ENCODE measurements around the gene IL2RG. TPM values are rescaled to one million over a fixed set of nuclear protein-coding genes. Genes with fewer than 3 reads are reported as not detected.

Gene IL2RG
- total and polyA plus RNA-seq, 2 experiments from 2014 or later, result 0.53 TPM; not detected in 1

DNA sequence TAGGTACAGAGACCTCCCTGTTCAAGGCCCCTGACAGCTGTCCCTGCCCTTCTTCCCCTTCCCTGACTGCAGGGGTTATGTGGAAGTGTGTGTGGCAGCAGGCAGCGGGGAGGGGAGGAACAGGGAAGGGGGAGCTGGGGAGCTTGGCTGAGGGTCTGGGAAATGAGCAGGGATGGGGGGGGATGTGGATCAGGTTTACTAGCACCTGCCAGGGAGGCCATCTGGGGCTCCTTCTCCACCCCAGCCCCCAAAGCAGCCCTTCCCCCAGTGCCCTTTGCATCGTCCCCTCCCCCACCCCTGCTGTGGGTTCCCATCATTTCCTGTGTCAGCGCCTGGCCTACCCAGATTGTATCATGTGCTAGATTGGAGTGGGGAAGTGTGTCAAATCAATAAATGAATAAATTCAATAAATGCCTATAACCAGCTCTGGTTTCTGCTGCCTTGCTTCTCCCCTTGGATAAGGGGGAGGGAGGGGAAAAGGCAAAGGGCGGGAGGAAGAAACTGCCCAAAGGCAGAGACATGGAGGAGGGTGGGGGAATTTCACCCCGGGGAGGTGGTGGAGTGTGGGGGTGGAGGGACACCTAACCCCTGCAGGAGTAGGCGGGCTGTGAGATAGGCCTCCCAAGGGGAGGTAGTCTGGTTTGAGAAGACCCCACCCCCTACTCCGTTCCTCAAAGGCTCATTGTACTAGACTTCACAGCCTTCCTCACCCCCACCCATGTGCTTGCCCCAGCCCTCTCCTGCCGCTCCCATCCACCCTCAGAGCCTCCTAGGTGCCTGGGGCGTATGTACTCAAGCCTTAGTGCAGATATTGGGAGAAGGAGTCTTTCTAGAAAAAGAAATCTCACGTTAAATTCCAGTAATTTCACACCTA lies 8.0 kb downstream of the IL2RG start:
- 37 to 60% methylated on average over 2 to 10 of the region's 10 CpGs for WGBS, 2 experiments (ENCODE audit: low coverage in 1 of 2, low lambda C conversion rate in 2 of 2, missing lambda C conversion rate in 2 of 2)
- H3K9me3 ChIP-seq (ENCODE audit: low read depth), result no peaks in the 10 kb centered on the region
- no peaks in the 10 kb centered on the region for H3K9me2 ChIP-seq (ENCODE audit: insufficient read depth)
- H3K9ac ChIP-seq, result no peak overlapping the region
- no peaks in the 10 kb centered on the region for H3K4me1 ChIP-seq (ENCODE audit: insufficient read depth)
- H3K36me3 ChIP-seq (ENCODE audit: low read depth), result no peaks in the 10 kb centered on the region
- peak; percentile 14 for DNase-seq
- H3K79me2 ChIP-seq (ENCODE audit: insufficient read depth), result no peaks in the 10 kb centered on the region
- in situ Hi-C loops (cut with MboI), result no loop called here
- no peak overlapping the region for H3K4me2 ChIP-seq (ENCODE audit: unreplicated experiment)
- no peaks in the 10 kb centered on the region for H3K27me3 ChIP-seq (replicated peaks; ENCODE audit: insufficient read depth)
- TF ChIP-seq EZH2phosphoT487 (IDR thresholded peaks at IDR 0.05; ENCODE audit: insufficient read depth, low read depth) (no peak), EZH2 (IDR thresholded peaks at IDR 0.05; ENCODE audit: insufficient read depth, poor library complexity, severe bottlenecking) (no peak)
- H3F3A ChIP-seq (ENCODE audit: insufficient read depth), result no peaks in the 10 kb centered on the region
- H2AFZ ChIP-seq, result no peak overlapping the region; the same call in 1 of the 2 replicates
- no peak overlapping the region for H3K4me3 ChIP-seq
- no peaks in the 10 kb centered on the region for H4K20me1 ChIP-seq (ENCODE audit: insufficient read depth)
- no peak overlapping the region for H3K27ac ChIP-seq

DNA sequence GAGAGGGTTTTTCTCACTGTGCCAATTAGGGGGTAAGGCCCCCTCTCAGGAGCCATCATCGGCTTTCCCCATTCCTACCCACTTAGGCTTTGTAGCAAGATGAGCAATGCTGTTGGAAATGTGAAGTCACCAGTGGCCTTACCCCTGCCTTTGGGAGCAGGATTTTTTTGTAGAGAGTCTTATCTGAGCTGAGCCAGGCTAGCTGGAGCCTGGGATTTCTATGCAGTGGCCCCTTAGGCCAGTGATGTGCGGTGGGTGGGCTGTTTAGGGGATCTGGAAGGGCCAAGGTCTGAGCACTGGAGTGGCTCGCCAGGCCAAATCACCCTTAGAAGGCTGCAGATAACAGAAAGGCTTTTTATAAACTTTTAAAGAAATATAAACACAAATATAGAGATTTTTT lies 9.1 kb downstream of the IL2RG start:
- in situ Hi-C loops (cut with MboI), result no loop called here
- 0 to 31% methylated on average over 1 to 3 of the region's 3 CpGs for WGBS, 2 experiments (ENCODE audit: low coverage in 1 of 2, low lambda C conversion rate in 2 of 2, missing lambda C conversion rate in 2 of 2)
- no peak overlapping the region for H3K9ac ChIP-seq

DNA sequence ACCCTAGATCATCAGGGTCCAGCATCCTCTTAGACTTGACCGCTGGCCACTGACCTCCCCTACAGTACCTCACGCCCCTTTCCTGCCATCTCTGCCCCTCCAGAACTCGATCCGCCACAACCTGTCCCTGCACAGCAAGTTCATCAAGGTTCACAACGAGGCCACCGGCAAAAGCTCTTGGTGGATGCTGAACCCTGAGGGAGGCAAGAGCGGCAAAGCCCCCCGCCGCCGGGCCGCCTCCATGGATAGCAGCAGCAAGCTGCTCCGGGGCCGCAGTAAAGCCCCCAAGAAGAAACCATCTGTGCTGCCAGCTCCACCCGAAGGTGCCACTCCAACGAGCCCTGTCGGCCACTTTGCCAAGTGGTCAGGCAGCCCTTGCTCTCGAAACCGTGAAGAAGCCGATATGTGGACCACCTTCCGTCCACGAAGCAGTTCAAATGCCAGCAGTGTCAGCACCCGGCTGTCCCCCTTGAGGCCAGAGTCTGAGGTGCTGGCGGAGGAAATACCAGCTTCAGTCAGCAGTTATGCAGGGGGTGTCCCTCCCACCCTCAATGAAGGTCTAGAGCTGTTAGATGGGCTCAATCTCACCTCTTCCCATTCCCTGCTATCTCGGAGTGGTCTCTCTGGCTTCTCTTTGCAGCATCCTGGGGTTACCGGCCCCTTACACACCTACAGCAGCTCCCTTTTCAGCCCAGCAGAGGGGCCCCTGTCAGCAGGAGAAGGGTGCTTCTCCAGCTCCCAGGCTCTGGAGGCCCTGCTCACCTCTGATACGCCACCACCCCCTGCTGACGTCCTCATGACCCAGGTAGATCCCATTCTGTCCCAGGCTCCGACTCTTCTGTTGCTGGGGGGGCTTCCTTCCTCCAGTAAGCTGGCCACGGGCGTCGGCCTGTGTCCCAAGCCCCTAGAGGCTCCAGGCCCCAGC lies 10.5 kb downstream of the IL2RG start:
- Histone ChIP-seq H3K79me2 (ENCODE audit: insufficient read depth) (no peaks in the 10 kb centered on the region), H3K27ac (no peak overlapping the region), H2AFZ (no peak overlapping the region), H3K9me3 (ENCODE audit: low read depth) (no peaks in the 10 kb centered on the region), H4K20me1 (ENCODE audit: insufficient read depth) (no peaks in the 10 kb centered on the region), H3K27me3 (replicated peaks; ENCODE audit: insufficient read depth) (no peaks in the 10 kb centered on the region), H3K4me2 (ENCODE audit: unreplicated experiment) (no peak overlapping the region), H3K4me1 (ENCODE audit: insufficient read depth) (no peaks in the 10 kb centered on the region), H3K36me3 (ENCODE audit: low read depth) (no peaks in the 10 kb centered on the region), H3K9ac (no peak overlapping the region), H3K9me2 (ENCODE audit: insufficient read depth) (no peaks in the 10 kb centered on the region), H3F3A (ENCODE audit: insufficient read depth) (no peaks in the 10 kb centered on the region), H3K4me3 (no peak overlapping the region)
- WGBS, 2 experiments (ENCODE audit: low coverage in 1 of 2, low lambda C conversion rate in 2 of 2, missing lambda C conversion rate in 2 of 2), result 83 to 89% methylated on average over 16 to 24 of the region's 31 CpGs
- in situ Hi-C loops (cut with MboI), result no loop called here
- no peak for DNase-seq
- no peak for TF ChIP-seq EZH2 (IDR thresholded peaks at IDR 0.05; ENCODE audit: insufficient read depth, poor library complexity, severe bottlenecking)
- no peak for TF ChIP-seq EZH2phosphoT487 (IDR thresholded peaks at IDR 0.05; ENCODE audit: insufficient read depth, low read depth)

More for the DNA sequence above, 9.1 kb downstream of the IL2RG start:
- Histone ChIP-seq H4K20me1 (ENCODE audit: insufficient read depth) (no peaks in the 10 kb centered on the region), H3K9me3 (ENCODE audit: low read depth) (no peaks in the 10 kb centered on the region), H3K79me2 (ENCODE audit: insufficient read depth) (no peaks in the 10 kb centered on the region), H3K4me3 (no peak overlapping the region), H3K36me3 (ENCODE audit: low read depth) (no peaks in the 10 kb centered on the region), H3K9me2 (ENCODE audit: insufficient read depth) (no peaks in the 10 kb centered on the region), H3K27me3 (replicated peaks; ENCODE audit: insufficient read depth) (no peaks in the 10 kb centered on the region), H2AFZ (no peak overlapping the region), H3K4me2 (ENCODE audit: unreplicated experiment) (no peak overlapping the region), H3K4me1 (ENCODE audit: insufficient read depth) (no peaks in the 10 kb centered on the region), H3K27ac (no peak overlapping the region), H3F3A (ENCODE audit: insufficient read depth) (no peaks in the 10 kb centered on the region)
- no peak for DNase-seq
- TF ChIP-seq EZH2 (IDR thresholded peaks at IDR 0.05; ENCODE audit: insufficient read depth, poor library complexity, severe bottlenecking), result no peak
- no peak for TF ChIP-seq EZH2phosphoT487 (IDR thresholded peaks at IDR 0.05; ENCODE audit: insufficient read depth, low read depth)

DNA sequence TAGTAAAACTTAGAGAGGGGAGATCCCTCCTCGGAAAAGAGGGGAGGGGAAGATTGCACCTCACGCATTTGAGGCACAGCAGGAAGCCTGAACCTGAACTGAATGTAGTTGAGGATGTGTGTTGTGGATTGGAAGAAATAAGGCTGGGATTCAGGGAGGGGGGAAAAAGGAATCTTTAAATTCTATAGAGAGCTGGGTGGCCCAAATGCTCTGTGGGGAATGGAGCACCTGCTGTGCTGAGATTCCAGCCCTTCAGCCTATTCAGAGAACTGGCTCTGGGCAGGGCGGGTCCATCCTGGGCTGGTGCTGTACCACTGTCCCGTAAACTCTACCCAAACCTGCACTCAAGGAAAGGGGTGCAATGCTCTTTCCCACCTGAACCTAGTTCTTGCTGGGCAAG lies 11.6 kb downstream of the IL2RG start:
- no peak overlapping the region for H2AFZ ChIP-seq
- H3K4me1 ChIP-seq (ENCODE audit: insufficient read depth), result no peaks in the 10 kb centered on the region
- no peaks in the 10 kb centered on the region for H3K36me3 ChIP-seq (ENCODE audit: low read depth)
- no peaks in the 10 kb centered on the region for H4K20me1 ChIP-seq (ENCODE audit: insufficient read depth)
- H3K4me2 ChIP-seq (ENCODE audit: unreplicated experiment), result no peak overlapping the region
- no peak for DNase-seq
- no peaks in the 10 kb centered on the region for H3K9me2 ChIP-seq (ENCODE audit: insufficient read depth)
- H3K9ac ChIP-seq, result no peak overlapping the region
- no peaks in the 10 kb centered on the region for H3K79me2 ChIP-seq (ENCODE audit: insufficient read depth)
- in situ Hi-C loops (cut with MboI), result no loop called here
- WGBS, 2 experiments (ENCODE audit: low coverage in 1 of 2, low lambda C conversion rate in 2 of 2, missing lambda C conversion rate in 2 of 2), result 81 to 92% methylated on average over 3 of the region's 4 CpGs
- no peaks in the 10 kb centered on the region for H3K9me3 ChIP-seq (ENCODE audit: low read depth)
- no peak overlapping the region for H3K27ac ChIP-seq
- no peaks in the 10 kb centered on the region for H3F3A ChIP-seq (ENCODE audit: insufficient read depth)
- no peak for TF ChIP-seq EZH2phosphoT487 (IDR thresholded peaks at IDR 0.05; ENCODE audit: insufficient read depth, low read depth)
- TF ChIP-seq EZH2 (IDR thresholded peaks at IDR 0.05; ENCODE audit: insufficient read depth, poor library complexity, severe bottlenecking), result no peak
- no peak overlapping the region for H3K4me3 ChIP-seq
- no peaks in the 10 kb centered on the region for H3K27me3 ChIP-seq (replicated peaks; ENCODE audit: insufficient read depth)
